OCI-LY1 (cell line): ENCODE data around the gene RALY.

Experiments used
- H2AFZ ChIP-seq: fragments of 200-600 bp; sonication (generic), shearing (Covaris generic); 2 replicates; pipeline ENCODE4 v1.6.0; 2014; ENCODE audit warnings: antibody characterized with exemption, mild to moderate bottlenecking, low read length
- H3F3A ChIP-seq: fragments of 200-600 bp; sonication (generic), shearing (Covaris generic); 2 replicates; pipeline ENCODE4 v1.6.0; 2014; ENCODE audit warnings: mild to moderate bottlenecking, antibody characterized with exemption, low read length, moderate library complexity; ENCODE audit not compliant: insufficient read depth
- H3K27ac ChIP-seq: fragments of 200-600 bp; sonication (generic); 2 replicates; pipeline ENCODE4 v1.5.1; 2014; ENCODE audit warnings: low read length, mixed run types, mild to moderate bottlenecking, low read depth; ENCODE audit not compliant: poor library complexity, severe bottlenecking
- H3K27me3 ChIP-seq: fragments of 200-600 bp; sonication (generic); 2 replicates; pipeline ENCODE4 v1.6.0; 2014; ENCODE audit warnings: antibody characterized with exemption, mild to moderate bottlenecking, low read length, moderate library complexity; ENCODE audit not compliant: insufficient read depth
- H3K36me3 ChIP-seq: fragments of 200-600 bp; sonication (generic); 2 replicates; pipeline ENCODE4 v1.6.1; 2014; ENCODE audit warnings: mild to moderate bottlenecking, antibody characterized with exemption, low read length, moderate library complexity, mixed read lengths; ENCODE audit not compliant: insufficient read depth
- H3K4me1 ChIP-seq: fragments of 200-600 bp; sonication (generic); 2 replicates; pipeline ENCODE4 v1.5.1; 2014; ENCODE audit warnings: mild to moderate bottlenecking, low read length, moderate library complexity; ENCODE audit not compliant: insufficient read depth, severe bottlenecking
- H3K4me2 ChIP-seq: fragments of 200-600 bp; sonication (generic), shearing (Covaris generic); 2 replicates; pipeline ENCODE4 v1.6.1; 2014; ENCODE audit warnings: low read length
- H3K4me3 ChIP-seq: fragments of 200-600 bp; sonication (generic); 2 replicates; pipeline ENCODE4 v1.5.1; 2014; ENCODE audit warnings: low read length, low read depth, mild to moderate bottlenecking, mixed read lengths; ENCODE audit not compliant: poor library complexity, severe bottlenecking
- H3K79me2 ChIP-seq: fragments of 200-600 bp; shearing (Covaris generic); 2 replicates; pipeline ENCODE4 v1.6.1; 2016; ENCODE audit warnings: mixed run types, low read length, mixed read lengths; ENCODE audit not compliant: insufficient read depth
- H3K9ac ChIP-seq: fragments of 200-600 bp; sonication (generic), shearing (Covaris generic); 2 replicates; pipeline ENCODE4 v1.6.1; 2014; ENCODE audit warnings: mild to moderate bottlenecking, low read length, mixed read lengths
- H3K9me2 ChIP-seq: fragments of 200-600 bp; sonication (generic), shearing (Covaris generic); 2 replicates; pipeline ENCODE4 v1.6.1; 2014; ENCODE audit warnings: low read depth, mild to moderate bottlenecking, low read length, mixed read lengths
- H3K9me3 ChIP-seq: fragments of 200-600 bp; shearing (Covaris generic); 2 replicates; pipeline ENCODE4 v1.6.1; 2014; ENCODE audit warnings: low read length, mixed read lengths
- H4K20me1 ChIP-seq: fragments of 200-600 bp; sonication (generic), shearing (Covaris generic); 2 replicates; pipeline ENCODE4 v1.6.0; 2016; ENCODE audit warnings: mild to moderate bottlenecking, low read length; ENCODE audit not compliant: insufficient read depth
- CTCF ChIP-seq: fragments of 200-600 bp; sonication (generic), shearing (Covaris generic); IDR thresholded peaks from 2 replicates; pipeline ENCODE4 v1.5.1; 2017; ENCODE audit warnings: mild to moderate bottlenecking, antibody characterized with exemption, low read length, moderate library complexity, mixed read lengths
- EZH2 ChIP-seq: fragments of 200-600 bp; sonication (generic), shearing (Covaris generic); IDR thresholded peaks from 2 replicates; pipeline ENCODE4 v1.8.0; 2017; ENCODE audit warnings: borderline replicate concordance, mixed run types, mild to moderate bottlenecking, antibody characterized with exemption, low read length, moderate library complexity, mixed read lengths

Gene RALY

GRCh38 chr20:34110025-34110744 is 116.5 kb downstream of the RALY start:
- TF ChIP-seq CTCF (no peak), EZH2 (no peak)
- H3K27ac ChIP-seq: no peak overlapping the region
- peak overlapping the region; percentile 95 for H3K9ac ChIP-seq
- H3K36me3 ChIP-seq: peaks cover 58% of the 10 kb centered on the region
- H3F3A ChIP-seq: no peaks in the 10 kb centered on the region
- peaks cover 67% of the 10 kb centered on the region for H3K79me2 ChIP-seq
- peak overlapping the region; percentile 97 for H3K4me2 ChIP-seq
- peaks cover 4% of the 10 kb centered on the region; the same call in 1 of the 2 replicates for H4K20me1 ChIP-seq
- H3K27me3 ChIP-seq: no peaks in the 10 kb centered on the region
- H2AFZ ChIP-seq: no peak overlapping the region
- peaks cover 38% of the 10 kb centered on the region for H3K4me1 ChIP-seq
- H3K4me3 ChIP-seq: peak overlapping the region; percentile 96
- no peaks in the 10 kb centered on the region for H3K9me2 ChIP-seq
- no peaks in the 10 kb centered on the region for H3K9me3 ChIP-seq

GRCh38 chr20:34110745-34111641 is 117.3 kb downstream of the RALY start:
- peaks cover 3% of the 10 kb centered on the region; the same call in 1 of the 2 replicates for H4K20me1 ChIP-seq
- no peak overlapping the region for H2AFZ ChIP-seq

More at GRCh38 chr20:34110745-34111641, 117.3 kb downstream of the RALY start:
- no peaks in the 10 kb centered on the region for H3K27me3 ChIP-seq
- H3K27ac ChIP-seq: peak overlapping the region; percentile 71
- H3K4me1 ChIP-seq: peaks cover 38% of the 10 kb centered on the region
- no peaks in the 10 kb centered on the region for H3F3A ChIP-seq
- H3K4me2 ChIP-seq: peak overlapping the region; percentile 97
- no peaks in the 10 kb centered on the region for H3K9me2 ChIP-seq
- TF ChIP-seq CTCF (peak; percentile 27; the same call in 1 of the 2 replicates), EZH2 (no peak)
- peaks cover 50% of the 10 kb centered on the region for H3K36me3 ChIP-seq
- H3K9ac ChIP-seq: peak overlapping the region; percentile 95
- H3K9me3 ChIP-seq: no peaks in the 10 kb centered on the region
- peak overlapping the region; percentile 96 for H3K4me3 ChIP-seq
- H3K79me2 ChIP-seq: peaks cover 59% of the 10 kb centered on the region
